ENCODE results near the gene CENPM.

DNA sequence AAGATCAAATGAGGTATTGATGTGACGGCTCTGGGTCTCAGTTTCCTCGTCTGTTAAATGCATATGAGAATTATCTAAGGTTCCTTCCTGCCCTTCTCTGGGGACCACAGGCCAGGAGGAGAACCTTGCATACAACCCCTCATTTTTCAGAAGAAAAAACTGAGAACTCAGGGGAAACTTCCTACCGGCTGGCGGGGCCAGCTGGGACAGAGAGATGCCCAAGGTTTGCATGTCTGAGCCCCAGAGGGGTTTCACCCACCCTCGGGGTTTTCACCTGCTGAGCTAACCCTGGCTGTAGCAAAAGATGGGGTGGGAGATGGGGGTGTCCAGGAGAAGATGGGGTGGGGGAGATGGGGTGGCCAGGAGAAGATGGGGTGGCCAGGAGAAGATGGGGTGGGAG is 24.6 kb downstream of the CENPM start:
- TF ChIP-seq CTCF (IDR thresholded peaks at IDR 0.05; ENCODE audit: poor library complexity) = no peak
- no peak for TF ChIP-seq EZH2phosphoT487 (IDR thresholded peaks at IDR 0.05; ENCODE audit: low read depth, severe bottlenecking, unreplicated experiment)
- no peak for TF ChIP-seq EZH2 (IDR thresholded peaks at IDR 0.05; ENCODE audit: borderline replicate concordance)
